ENCODE measurements around the gene COPB2.

Gene COPB2

GRCh38 chr3:139317660-139318430, 71.6 kb downstream of the COPB2 start:
- Histone ChIP-seq H3F3A (ENCODE audit: low read depth) (no peaks in the 10 kb centered on the region), H3K27me3 (ENCODE audit: insufficient read depth, low read length, poor library complexity, severe bottlenecking) (no peaks in the 10 kb centered on the region), H4K20me1 (ENCODE audit: insufficient read depth, low read length, poor library complexity, severe bottlenecking) (no peaks in the 10 kb centered on the region), H3K9me3 (ENCODE audit: insufficient read depth, low read depth, low read length) (no peaks in the 10 kb centered on the region), H3K9me2 (replicated peaks; ENCODE audit: low read depth, low read length) (no peaks in the 10 kb centered on the region), H3K4me3 (ENCODE audit: low read length, poor library complexity, severe bottlenecking) (no peak overlapping the region), H2AFZ (ENCODE audit: low read length) (no peak overlapping the region), H3K4me1 (ENCODE audit: insufficient read depth, low read length, poor library complexity, severe bottlenecking) (peaks cover 18% of the 10 kb centered on the region), H3K79me2 (ENCODE audit: insufficient read depth, low read length) (no peaks in the 10 kb centered on the region), H3K36me3 (ENCODE audit: insufficient read depth, low read length) (no peaks in the 10 kb centered on the region), H3K4me2 (ENCODE audit: low read depth, low read length, poor library complexity, severe bottlenecking) (no peak overlapping the region), H3K9ac (ENCODE audit: low read depth, low read length, poor library complexity, severe bottlenecking) (no peak overlapping the region)
- TF ChIP-seq CTCF (conservative IDR thresholded peaks at IDR 0.05; ENCODE audit: low read length) (no peak), EZH2phosphoT487 (IDR thresholded peaks at IDR 0.05; ENCODE audit: borderline replicate concordance) (no peak)

- Histone ChIP-seq H3K36me3 (ENCODE audit: insufficient read depth, low read length) (no peaks in the 10 kb centered on the region), H3K4me1 (ENCODE audit: insufficient read depth, low read length, poor library complexity, severe bottlenecking) (peaks cover 14% of the 10 kb centered on the region), H3K9ac (ENCODE audit: low read depth, low read length, poor library complexity, severe bottlenecking) (no peak overlapping the region), H3K4me3 (ENCODE audit: low read length, poor library complexity, severe bottlenecking) (no peak overlapping the region), H2AFZ (ENCODE audit: low read length) (no peak overlapping the region), H3F3A (ENCODE audit: low read depth) (no peaks in the 10 kb centered on the region), H3K27me3 (ENCODE audit: insufficient read depth, low read length, poor library complexity, severe bottlenecking) (no peaks in the 10 kb centered on the region), H3K4me2 (ENCODE audit: low read depth, low read length, poor library complexity, severe bottlenecking) (no peak overlapping the region), H3K9me2 (replicated peaks; ENCODE audit: low read depth, low read length) (no peaks in the 10 kb centered on the region), H3K9me3 (ENCODE audit: insufficient read depth, low read depth, low read length) (no peaks in the 10 kb centered on the region), H3K79me2 (ENCODE audit: insufficient read depth, low read length) (no peaks in the 10 kb centered on the region), H4K20me1 (ENCODE audit: insufficient read depth, low read length, poor library complexity, severe bottlenecking) (no peaks in the 10 kb centered on the region)
- TF ChIP-seq CTCF (conservative IDR thresholded peaks at IDR 0.05; ENCODE audit: low read length), result no peak
- no peak for TF ChIP-seq EZH2phosphoT487 (IDR thresholded peaks at IDR 0.05; ENCODE audit: borderline replicate concordance)
These were observed 72.2 kb downstream of the COPB2 start for GRCh38 chr3:139317215-139317614.

GRCh38 chr3:139313921-139314320, 75.5 kb downstream of the COPB2 start:
- no peak overlapping the region for H3K4me3 ChIP-seq (ENCODE audit: low read length, poor library complexity, severe bottlenecking)
- no peaks in the 10 kb centered on the region for H3K79me2 ChIP-seq (ENCODE audit: insufficient read depth, low read length)
- H4K20me1 ChIP-seq (ENCODE audit: insufficient read depth, low read length, poor library complexity, severe bottlenecking), result no peaks in the 10 kb centered on the region
- H3K36me3 ChIP-seq (ENCODE audit: insufficient read depth, low read length), result no peaks in the 10 kb centered on the region
- no peaks in the 10 kb centered on the region for H3K9me2 ChIP-seq (replicated peaks; ENCODE audit: low read depth, low read length)
- H3K9me3 ChIP-seq (ENCODE audit: insufficient read depth, low read depth, low read length), result no peaks in the 10 kb centered on the region
- no peak overlapping the region for H3K4me2 ChIP-seq (ENCODE audit: low read depth, low read length, poor library complexity, severe bottlenecking)
- H2AFZ ChIP-seq (ENCODE audit: low read length), result no peak overlapping the region
- H3K4me1 ChIP-seq (ENCODE audit: insufficient read depth, low read length, poor library complexity, severe bottlenecking), result peaks cover 5% of the 10 kb centered on the region
- no peaks in the 10 kb centered on the region for H3F3A ChIP-seq (ENCODE audit: low read depth)
- no peak for TF ChIP-seq EZH2phosphoT487 (IDR thresholded peaks at IDR 0.05; ENCODE audit: borderline replicate concordance)
- TF ChIP-seq CTCF (conservative IDR thresholded peaks at IDR 0.05; ENCODE audit: low read length), result no peak
- H3K27me3 ChIP-seq (ENCODE audit: insufficient read depth, low read length, poor library complexity, severe bottlenecking), result no peaks in the 10 kb centered on the region
- no peak overlapping the region for H3K9ac ChIP-seq (ENCODE audit: low read depth, low read length, poor library complexity, severe bottlenecking)

Measured in Loucy (cell line).